HG03045 (cell line): ENCODE measurements around the gene GALNT5.
"Not testable (repeated sequence)": the region's sequence is repeated elsewhere in the genome, so short reads cannot be mapped to it uniquely, and the experiment has no call there.

Source experiments
- ATAC-seq: cut with Tn5 transposase; IDR thresholded peaks from one replicate; pipeline ENCODE4 v1.9.1; 2021; ENCODE audit warnings: mild to moderate bottlenecking, moderate library complexity; ENCODE audit not compliant: unreplicated experiment

The GALNT5 gene, protein sequence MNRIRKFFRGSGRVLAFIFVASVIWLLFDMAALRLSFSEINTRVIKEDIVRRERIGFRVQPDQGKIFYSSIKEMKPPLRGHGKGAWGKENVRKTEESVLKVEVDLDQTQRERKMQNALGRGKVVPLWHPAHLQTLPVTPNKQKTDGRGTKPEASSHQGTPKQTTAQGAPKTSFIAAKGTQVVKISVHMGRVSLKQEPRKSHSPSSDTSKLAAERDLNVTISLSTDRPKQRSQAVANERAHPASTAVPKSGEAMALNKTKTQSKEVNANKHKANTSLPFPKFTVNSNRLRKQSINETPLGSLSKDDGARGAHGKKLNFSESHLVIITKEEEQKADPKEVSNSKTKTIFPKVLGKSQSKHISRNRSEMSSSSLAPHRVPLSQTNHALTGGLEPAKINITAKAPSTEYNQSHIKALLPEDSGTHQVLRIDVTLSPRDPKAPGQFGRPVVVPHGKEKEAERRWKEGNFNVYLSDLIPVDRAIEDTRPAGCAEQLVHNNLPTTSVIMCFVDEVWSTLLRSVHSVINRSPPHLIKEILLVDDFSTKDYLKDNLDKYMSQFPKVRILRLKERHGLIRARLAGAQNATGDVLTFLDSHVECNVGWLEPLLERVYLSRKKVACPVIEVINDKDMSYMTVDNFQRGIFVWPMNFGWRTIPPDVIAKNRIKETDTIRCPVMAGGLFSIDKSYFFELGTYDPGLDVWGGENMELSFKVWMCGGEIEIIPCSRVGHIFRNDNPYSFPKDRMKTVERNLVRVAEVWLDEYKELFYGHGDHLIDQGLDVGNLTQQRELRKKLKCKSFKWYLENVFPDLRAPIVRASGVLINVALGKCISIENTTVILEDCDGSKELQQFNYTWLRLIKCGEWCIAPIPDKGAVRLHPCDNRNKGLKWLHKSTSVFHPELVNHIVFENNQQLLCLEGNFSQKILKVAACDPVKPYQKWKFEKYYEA

DNA sequence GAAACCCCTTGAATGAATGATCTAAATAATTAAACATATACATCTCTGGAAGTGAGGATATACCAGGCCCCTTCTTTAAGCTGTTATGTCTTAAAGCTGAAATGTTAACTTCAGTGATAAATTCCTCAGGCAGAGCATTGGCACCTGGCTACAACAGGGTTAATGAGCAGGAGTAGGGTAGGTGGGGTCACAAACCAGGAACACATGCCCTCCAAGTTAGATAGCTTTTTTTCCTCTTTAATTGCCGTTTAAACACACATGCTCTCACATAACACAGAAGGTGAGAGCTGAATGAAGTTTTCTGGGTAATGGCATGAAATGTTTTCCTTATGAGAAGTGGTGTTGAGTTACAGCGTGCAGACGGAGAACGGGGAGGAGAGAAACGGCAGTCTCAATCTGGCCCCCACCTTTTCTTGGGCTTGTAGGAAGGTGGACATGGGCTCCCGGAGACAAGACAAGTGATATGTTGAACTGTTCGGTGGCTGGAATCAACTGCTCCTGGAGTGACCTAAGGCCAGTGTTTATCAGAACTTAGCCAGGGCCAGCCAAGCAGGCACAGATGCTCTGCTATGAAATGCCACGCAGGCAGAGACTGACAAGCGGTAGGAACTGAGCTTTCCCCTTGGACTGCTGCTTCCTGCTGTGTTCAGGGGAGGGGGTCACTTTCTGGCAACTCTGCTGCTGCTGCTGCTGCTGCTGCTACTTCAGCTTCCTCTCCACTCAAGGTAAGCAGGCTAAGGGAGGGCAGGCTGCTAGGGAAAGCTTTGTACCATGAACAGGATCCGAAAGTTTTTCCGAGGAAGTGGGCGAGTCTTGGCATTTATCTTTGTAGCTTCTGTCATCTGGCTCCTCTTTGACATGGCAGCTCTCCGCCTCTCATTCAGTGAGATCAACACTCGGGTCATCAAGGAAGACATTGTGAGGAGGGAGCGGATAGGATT lies at the start of gene GALNT5:
GALNT5 (plus strand) TSS at position 394 of the 941 bp plus-strand sequence; CDS start at position 772, 378 bp downstream.
- no peak for ATAC-seq

DNA sequence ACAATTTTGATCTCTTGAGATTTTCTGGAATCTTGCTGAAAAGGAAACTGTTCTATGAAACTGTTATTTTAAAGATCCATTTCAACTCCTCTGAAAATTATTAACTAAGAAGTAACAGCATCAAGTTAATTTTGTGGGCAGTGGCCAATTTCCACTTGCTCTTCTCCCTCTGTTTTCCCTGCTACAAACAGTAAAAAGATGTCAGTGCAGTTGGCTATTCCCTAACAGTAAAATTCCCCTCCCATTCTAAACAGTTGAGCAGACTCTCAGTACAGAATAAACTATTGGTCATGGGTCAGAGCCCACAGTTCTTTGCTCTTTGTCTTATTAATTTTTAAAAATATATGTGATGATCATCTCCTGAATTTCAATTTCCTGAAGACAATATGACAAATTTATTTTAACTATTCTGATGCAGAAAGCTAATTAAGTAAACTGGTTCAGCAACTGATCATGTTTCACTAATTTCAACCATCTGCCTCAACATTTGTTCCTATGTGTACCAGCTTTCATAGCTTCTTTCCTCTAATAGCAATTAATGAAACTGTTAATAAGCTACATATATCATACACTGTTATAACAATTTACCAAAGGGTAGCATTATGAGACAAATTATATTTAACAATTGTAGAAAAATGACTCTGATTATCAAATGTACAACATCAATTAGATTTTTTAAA lies 41.1 kb upstream of the GALNT5 start:
- no peak for ATAC-seq

DNA sequence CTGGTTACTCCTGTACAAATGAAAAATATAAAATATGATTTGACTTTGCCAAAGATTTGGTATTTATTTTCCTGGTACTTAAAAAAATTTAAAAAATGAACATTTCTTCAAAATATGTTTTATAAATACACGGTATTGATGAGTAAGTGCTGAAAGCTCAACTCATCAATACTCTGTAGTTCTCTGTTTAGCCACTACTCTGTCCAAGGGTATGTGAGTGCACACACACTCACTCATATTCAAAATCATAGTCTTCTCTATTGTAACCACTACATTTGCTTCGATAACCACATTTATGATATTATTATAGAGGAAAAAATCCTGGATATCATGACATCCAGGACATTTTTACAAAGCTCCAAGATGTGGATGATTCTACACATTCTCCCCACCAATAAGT lies 40.1 kb upstream of the GALNT5 start:
- no peak for ATAC-seq

DNA sequence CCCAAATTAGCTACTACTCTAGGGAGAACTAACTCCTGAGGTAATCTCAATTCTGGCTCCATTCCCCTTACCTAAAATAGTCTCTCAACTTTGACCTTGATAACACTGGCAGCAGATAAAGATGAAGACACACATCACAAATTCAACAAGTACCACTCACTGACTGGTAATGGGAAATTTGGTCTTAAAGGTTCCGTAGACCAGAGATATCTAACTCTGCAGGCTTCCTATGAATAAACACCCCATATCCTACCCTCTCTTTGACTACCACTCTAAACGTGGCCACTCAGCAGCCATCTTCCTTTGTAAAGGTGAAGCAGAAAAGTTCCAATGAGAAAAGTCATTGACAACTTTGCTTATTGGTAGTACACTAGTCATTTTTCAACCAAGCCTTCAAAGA lies 38.6 kb upstream of the GALNT5 start:
- ATAC-seq, result no peak

DNA sequence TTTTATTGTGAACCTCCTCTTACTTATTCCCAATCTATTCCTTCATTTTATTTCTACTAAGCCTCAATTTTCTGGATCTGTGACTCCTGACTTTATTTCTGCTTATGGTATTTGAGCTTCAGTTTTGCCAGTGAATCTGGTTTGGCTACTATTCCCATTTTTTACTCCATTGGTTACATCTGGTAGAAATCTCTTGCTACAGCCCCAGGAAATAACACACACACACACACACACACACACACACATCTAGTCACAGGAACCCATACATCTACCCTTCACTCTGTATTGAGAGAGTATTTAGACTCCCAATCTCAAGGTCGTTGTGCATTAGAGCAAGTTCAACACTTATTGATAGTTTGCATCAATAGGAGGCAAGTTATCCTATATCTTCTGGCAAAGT lies 37.0 kb upstream of the GALNT5 start:
- no peak for ATAC-seq

DNA sequence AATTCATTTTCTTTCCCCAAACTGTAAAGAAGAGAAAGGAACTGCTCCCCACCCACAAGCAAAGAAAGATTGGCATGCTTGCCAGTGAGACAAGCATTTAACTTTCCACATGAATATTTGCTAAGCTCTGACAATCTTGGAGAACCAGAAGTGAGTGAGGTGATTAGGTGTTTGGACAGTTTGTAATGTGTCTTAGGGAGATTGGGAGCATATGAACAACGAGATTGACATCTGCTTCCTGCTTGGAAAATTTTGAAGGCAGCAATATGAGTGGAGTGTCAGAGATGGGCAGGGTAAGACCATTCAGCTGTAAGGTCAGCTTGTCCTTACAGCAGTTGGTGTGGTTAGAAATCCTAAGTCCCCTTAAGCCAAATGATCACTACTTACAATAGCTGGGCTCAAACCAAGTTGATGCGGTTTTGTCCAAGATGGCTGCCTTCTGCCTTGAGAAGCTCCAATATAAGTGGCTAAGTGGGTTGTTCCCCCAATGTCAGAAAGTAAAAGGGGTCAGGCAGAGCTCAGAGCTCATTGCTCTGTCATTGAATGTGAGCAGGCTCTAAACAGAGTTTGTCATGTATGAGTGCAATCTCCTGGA lies 36.0 kb upstream of the GALNT5 start:
- ATAC-seq, result no peak

DNA sequence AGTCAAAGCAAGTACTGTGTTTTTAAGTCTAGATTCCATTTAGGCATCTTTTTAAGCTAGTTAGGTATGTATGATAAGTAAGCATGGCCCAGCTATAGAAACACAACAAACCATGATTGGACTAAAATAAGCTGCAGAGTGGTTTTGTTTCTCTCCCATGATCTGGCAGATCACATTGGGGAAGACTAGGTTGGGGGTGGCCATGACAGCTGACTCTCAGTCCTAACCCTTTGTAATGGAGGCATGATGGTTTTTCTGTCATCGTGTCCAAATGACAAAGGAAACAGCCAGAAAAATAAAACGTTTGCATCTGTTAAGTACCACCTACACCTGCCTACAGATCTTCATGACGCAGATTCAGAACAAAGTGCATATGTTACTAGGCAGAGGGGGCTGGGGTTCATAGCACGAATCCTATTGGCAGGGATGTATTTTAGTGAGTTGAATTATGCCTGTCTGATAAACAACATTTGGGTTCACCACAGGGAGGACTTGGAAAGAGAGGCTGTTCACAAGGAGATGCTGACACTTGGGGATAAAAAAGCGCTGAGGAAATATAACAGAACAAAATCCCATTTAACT lies 33.8 kb upstream of the GALNT5 start:
- ATAC-seq, result no peak

DNA sequence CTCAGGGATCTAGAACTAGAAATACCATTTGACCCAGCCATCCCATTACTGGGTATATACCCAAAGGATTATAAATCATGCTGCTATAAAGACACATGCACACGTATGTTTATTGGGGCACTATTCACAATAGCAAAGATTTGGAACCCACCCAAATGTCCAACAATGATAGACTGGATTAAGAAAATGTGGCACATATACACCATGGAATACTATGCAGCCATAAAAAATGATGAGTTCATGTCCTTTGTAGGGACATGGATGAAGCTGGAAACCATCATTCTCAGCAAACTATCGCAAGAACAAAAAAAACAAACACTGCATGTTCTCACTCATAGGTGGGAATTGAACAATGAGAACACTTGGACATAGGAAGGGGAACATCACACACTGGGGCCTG lies 33.1 kb upstream of the GALNT5 start:
- not testable (repeated sequence) for ATAC-seq

DNA sequence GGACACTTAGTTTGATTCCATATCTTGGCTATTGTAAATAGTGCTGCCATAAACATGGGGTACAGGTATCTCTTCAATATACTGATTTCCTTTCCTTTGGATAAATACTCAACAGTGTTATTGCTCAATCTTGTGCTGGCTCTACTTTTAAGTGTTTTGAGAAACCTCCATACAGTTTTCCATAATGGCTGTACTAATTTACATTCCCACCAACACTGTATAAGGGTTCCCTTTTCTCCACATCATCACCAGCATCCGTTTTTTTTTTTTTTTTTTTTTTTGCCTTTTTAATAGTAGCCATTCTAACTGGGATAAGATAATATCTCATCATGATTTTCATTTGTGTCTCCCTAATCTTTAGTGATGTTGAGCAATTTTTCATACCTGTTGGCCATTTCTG lies 29.9 kb upstream of the GALNT5 start:
- ATAC-seq, result no peak

DNA sequence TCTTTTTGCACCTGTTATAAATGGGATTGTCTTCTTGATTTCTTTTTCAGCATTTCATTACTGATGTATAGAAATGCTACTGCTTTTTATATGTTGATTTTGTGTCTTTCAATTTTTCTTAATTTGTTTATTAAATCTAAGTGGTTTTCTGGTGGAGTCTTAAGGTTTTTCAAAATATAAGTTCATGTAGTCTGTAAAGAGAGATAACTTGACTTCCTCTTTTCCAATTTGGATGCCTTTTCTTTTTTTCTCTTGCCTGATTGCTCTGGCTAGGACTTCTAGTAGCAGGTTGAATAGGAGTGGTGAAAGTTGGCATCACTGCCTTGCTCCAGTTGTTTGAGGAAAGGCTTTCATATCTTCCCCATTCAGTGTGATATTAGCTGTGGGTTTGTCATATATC lies 28.6 kb upstream of the GALNT5 start:
- no peak for ATAC-seq

DNA sequence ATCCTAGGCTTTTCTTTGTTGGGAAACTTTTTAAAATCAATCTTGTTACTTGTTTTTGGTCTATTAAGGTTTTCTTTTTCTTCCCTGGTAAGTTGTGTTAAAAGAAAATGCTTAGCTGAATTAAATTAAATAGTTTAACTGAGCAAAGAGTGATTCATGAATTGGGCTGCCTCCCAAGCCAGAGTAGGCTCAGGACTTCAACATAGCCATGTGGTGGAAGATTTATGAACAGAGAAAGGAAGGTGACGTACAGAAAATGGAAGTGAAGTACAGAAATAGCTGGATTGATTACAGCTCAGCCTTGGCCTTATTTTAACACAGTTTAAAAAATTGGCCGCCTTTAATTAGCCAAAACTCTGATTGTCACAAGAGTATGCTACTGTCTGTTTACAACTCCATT lies 27.9 kb upstream of the GALNT5 start:
- no peak for ATAC-seq

DNA sequence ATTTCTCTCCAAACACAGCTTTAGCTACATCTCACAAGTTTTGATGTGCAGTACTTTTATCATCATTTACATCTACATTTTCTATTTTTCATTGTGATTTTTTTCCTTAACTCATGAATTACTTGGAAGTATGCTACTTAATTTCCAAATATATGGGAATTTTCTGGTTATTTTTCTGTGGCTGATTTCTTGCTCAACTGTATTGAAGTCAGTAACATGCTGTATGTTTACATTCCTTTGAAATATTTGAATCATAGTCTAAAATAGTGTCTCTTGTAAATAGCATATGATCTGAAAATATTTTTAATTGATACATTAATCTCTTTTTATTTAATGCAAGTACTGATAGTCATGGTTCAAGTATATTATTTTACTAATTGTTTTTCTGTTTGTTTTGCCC lies 26.0 kb upstream of the GALNT5 start:
- ATAC-seq, result no peak

DNA sequence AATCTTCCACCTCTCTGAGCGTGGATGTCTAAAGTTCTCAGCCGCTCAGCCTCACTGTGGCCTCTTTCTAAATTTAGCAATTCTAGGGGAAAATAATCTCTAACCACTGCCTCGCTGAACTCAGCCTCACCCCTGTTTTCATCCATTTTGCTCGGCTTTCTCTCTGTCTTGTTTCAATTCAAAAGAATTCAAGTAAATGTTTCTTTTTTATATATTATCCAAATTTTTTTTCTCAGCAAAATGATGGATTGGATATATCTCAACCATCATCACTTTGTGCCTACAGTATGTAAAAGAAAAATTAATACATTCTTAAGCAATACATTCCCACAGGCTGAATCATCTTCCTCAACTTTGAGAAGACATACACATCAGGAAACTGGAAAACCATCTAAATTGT lies 24.0 kb upstream of the GALNT5 start:
- no peak for ATAC-seq

DNA sequence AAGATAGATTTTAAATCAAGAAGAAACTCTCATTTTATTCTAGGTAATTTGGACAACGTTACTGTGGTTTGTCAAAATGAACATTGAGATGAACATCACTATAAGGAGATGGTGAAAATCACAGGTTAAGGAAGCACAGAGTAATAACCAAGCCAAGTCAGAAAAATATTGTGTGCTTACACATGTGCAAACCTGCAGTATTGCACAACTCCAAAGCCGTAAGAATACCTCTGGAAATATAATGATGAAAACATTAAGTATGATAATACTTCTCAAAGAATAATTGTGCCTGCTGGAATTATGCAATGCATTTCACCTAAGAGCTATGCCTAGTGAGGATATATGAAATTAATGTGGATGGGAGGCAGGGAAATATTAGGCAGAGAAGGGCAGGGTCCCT lies 21.1 kb upstream of the GALNT5 start:
- ATAC-seq, result no peak

DNA sequence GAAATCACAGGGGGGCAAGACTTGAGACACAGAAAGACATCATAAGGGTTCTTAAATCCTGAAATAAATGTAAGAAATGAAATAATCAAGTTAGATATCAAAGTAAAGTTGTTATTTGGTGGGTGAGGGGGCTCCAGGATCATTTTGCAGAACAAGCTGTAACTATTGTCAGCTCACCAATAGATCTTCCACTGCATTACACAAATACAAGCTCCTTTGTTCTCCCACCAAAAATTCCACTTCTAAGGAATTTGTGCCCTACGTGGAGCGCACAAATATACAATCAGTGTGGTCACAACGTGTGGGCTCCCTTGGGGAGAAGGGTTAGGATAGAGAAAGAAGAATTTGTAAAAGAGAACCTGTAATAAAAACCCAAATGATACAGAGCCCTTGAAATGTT lies 19.2 kb upstream of the GALNT5 start:
- no peak for ATAC-seq

DNA sequence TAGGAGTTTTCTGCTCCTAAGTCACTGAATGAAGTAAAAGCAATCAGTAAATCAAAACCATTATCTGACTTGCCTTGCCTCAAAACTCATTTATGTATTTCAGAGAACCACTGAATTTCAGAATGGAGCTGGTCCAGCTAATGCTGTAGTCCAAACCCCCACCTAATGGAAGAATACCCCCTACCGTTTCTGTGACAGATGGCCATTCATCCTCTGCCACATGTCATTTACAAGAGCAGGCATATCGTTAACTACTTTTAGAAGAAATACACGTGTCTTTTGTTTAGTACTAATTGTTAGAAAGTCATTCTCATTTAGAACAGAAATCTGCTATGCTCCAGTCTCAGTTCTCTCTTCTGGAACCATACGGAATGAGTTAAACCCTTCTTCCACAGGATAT lies 12.8 kb upstream of the GALNT5 start:
- no peak for ATAC-seq

DNA sequence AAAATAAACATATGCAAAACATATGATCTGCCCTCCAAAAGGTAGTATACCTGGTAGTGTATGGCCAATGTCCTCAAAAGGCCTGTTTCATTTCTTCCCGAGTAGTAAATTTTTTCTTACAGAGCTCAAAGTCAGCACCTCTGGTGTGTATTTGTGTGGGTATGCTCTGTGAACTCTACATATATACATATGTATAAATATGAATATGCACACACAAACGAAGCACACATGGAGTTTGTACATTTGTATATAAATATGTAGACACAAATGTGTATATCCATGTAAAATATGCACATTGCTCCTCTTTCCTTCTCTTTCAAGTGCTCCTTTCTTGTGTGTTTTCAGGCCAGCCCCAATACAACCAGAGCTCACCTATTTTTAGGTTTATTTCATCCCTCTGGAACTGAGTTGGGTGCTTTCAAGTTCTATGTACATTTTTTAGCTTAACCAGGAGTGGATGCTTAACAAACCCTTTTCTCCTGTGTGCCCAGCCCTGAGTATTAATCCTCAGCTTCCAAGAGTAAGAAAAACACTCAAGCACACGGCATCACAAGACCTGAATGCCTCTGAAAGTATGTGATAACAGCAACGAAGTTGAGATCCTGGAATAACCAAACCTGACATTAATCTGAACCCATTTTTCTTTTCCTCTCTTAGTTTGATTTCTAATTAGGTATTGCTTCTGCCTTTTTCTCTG lies 12.2 kb upstream of the GALNT5 start:
- ATAC-seq, result no peak

DNA sequence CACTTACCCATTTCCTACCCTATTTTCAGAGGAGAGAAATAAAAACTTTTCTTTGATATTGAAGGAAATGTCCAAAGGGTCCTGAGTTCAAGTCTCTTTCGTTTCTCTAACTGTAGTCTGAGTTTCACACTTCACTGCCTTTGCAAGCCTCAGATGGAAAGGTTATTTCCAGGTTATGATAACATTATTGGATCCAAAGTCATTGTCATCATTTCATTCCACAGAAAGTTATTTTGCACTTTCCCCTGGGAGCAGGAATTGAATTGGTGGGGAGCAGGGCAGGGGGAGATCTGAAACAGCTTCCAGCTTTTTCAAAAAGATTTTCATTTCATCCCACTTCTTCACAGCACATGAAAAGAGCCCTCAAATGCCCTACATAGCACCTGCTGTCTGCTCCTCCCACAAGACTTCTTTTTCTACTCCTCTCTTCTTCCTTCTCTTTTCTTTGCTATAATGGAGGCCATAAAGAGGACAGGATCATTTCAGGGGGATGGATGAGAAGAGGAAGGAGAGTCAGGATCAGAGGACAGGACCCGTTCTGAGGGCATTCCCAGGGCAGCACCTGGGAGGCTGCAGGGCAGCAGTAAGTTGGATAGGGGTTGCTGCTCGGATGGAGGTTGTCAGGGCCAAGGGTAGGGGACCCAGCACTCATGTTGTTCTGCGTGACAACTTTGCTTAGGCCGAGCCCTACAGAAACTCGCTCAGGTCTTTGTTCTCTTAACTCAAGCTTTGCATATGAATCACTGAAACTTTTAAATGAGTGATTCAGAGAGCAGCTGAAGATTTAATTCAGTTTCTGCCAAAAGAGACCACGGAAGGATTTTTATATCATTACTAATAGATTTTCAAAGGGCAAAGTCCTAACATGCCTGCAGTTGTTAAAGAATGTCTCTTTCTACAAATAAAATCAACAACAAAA lies 11.4 kb upstream of the GALNT5 start:
- peak; percentile 98 for ATAC-seq
